HG02885 (cell line): ENCODE results near the gene PREX1.

Experiments
- ATAC-seq: cut with Tn5 transposase; IDR thresholded peaks from one replicate; pipeline ENCODE4 v1.9.1; 2021; ENCODE audit warnings: mild to moderate bottlenecking; ENCODE audit not compliant: unreplicated experiment, poor library complexity

The PREX1 gene

GRCh38 chr20:48676795-48677460 lies 150.9 kb downstream of the PREX1 start:
- ATAC-seq, result no peak

GRCh38 chr20:48676125-48676524 lies 151.7 kb downstream of the PREX1 start:
- no peak for ATAC-seq

GRCh38 chr20:48674461-48674860 lies 153.3 kb downstream of the PREX1 start:
- ATAC-seq, result no peak

- ATAC-seq, result no peak
Observed at GRCh38 chr20:48673507-48673906, 154.3 kb downstream of the PREX1 start.

- ATAC-seq, result no peak
Observed at GRCh38 chr20:48672324-48672723, 155.5 kb downstream of the PREX1 start.

- ATAC-seq, result no peak
Observed at GRCh38 chr20:48671141-48671540, 156.7 kb downstream of the PREX1 start.

GRCh38 chr20:48669946-48670605 lies 157.7 kb downstream of the PREX1 start:
- no peak for ATAC-seq

GRCh38 chr20:48668451-48668946 lies 159.3 kb downstream of the PREX1 start:
- no peak for ATAC-seq

- no peak for ATAC-seq
Observed at GRCh38 chr20:48667889-48668413, 159.8 kb downstream of the PREX1 start.

- no peak for ATAC-seq
Observed at GRCh38 chr20:48667481-48667880, 160.3 kb downstream of the PREX1 start.

- ATAC-seq, result no peak
Observed at GRCh38 chr20:48665785-48666184, 162.0 kb downstream of the PREX1 start.

GRCh38 chr20:48662711-48663110 lies 165.1 kb downstream of the PREX1 start:
- ATAC-seq, result no peak

GRCh38 chr20:48661575-48662455 lies 166.0 kb downstream of the PREX1 start:
- ATAC-seq, result no peak

GRCh38 chr20:48660788-48661187 lies 167.0 kb downstream of the PREX1 start:
- no peak for ATAC-seq

- ATAC-seq, result no peak
Observed at GRCh38 chr20:48659858-48660257, 167.9 kb downstream of the PREX1 start.

- no peak for ATAC-seq
Observed at GRCh38 chr20:48658505-48658904, 169.3 kb downstream of the PREX1 start.

GRCh38 chr20:48658198-48658476 lies 169.7 kb downstream of the PREX1 start:
- ATAC-seq, result no peak

GRCh38 chr20:48657426-48658197 lies 170.2 kb downstream of the PREX1 start:
- ATAC-seq, result no peak

- ATAC-seq, result no peak
Observed at GRCh38 chr20:48656661-48657211, 171.1 kb downstream of the PREX1 start.

- ATAC-seq, result no peak
Observed at GRCh38 chr20:48656137-48656536, 171.7 kb downstream of the PREX1 start.
